HCT116 (cell line): ENCODE data around the gene MDP1. TPM values are rescaled to one million over a fixed set of nuclear protein-coding genes. Genes with fewer than 3 reads are reported as not detected.
A peak's percentile ranks its signal among the peaks of the same experiment; 100 is the strongest.

Experiments
- ATAC-seq: fragments of 200-7000 bp; cut with Tn5 transposase; 2 replicates; pipeline ENCODE4 v1.9.1; 2020; ENCODE audit warnings: mild to moderate bottlenecking, moderate library complexity
- BruUV-seq: library from RNA; stranded (reverse); fragments of 400-500 nt; replicated peaks from 2 replicates; lab custom pipeline; 2021; lab: Mats Ljungman, UMichigan
- CTCF ChIA-PET: fragments of 300-600 bp; sonication (Branson Sonifier 250); formaldehyde crosslinking; loops from one replicate; lab custom pipeline; 2021; ENCODE audit warnings: antibody characterized with exemption; lab: Charles Lee
- POLR2A ChIA-PET: fragments of 300-600, 350-600 bp; sonication (Branson Sonifier 250); formaldehyde crosslinking; loops from one replicate; lab custom pipeline; 2021; ENCODE audit warnings: antibody characterized with exemption; lab: Charles Lee
- RAD21 ChIA-PET, 2 experiments: fragments of 300-600 bp; sonication (Branson Sonifier 250); formaldehyde crosslinking; loops; one replicate each; lab custom pipeline; 2023; ENCODE audit warnings: low total read pairs in 2 of 2; ENCODE audit not compliant: uncharacterized antibody in 2 of 2, unreplicated experiment in 2 of 2, low non-redundant PET in 1 of 2; lab: Charles Lee
- DNase-seq: peaks from one replicate; pipeline ENCODE4 v3.0.0-alpha.2; 2010; ENCODE audit warnings: low read depth, low spot score
- H2AFZ ChIP-seq: fragments of 200-600 bp; shearing (Covaris generic), sonication (generic); 2 replicates; pipeline ENCODE4 v1.6.1; 2017; ENCODE audit warnings: low read depth, mixed run types, mixed read lengths, antibody characterized with exemption, low read length; ENCODE audit not compliant: poor library complexity, severe bottlenecking
- H3K27ac ChIP-seq: 2 replicates; pipeline ENCODE4 v1.5.1; 2012; ENCODE audit warnings: low read depth, low read length
- H3K27me3 ChIP-seq: fragments of 200-600 bp; sonication (generic); 2 replicates; pipeline ENCODE4 v1.6.1; 2016; ENCODE audit warnings: mixed run types, low read length, mixed read lengths; ENCODE audit not compliant: insufficient read depth
- H3K36me3 ChIP-seq, 2 experiments: fragments of 200-500 bp in 1 of 2; fragments of 200-600 bp in 1 of 2; sonication (Bioruptor generic) in 1 of 2; sonication (generic) in 1 of 2; 2 replicates each; pipeline versions ENCODE4 v1.5.1 to v1.6.1; 2014 to 2016; ENCODE audit warnings: low read length in 2 of 2, inconsistent platforms in 1 of 2, mixed read lengths in 1 of 2, mixed run types in 1 of 2; ENCODE audit not compliant: insufficient read depth in 2 of 2, control insufficient read depth in 1 of 2
- H3K4me1 ChIP-seq, 2 experiments: fragments of 200-600 bp in 1 of 2; sonication (generic) in 1 of 2; 2 replicates each; pipeline versions ENCODE4 v1.5.1 to v1.6.1; 2012 to 2017; ENCODE audit warnings: low read length in 2 of 2, inconsistent platforms in 1 of 2, mild to moderate bottlenecking in 1 of 2, mixed read lengths in 1 of 2, mixed run types in 1 of 2, moderate library complexity in 1 of 2; ENCODE audit not compliant: insufficient read depth in 2 of 2, control insufficient read depth in 1 of 2
- H3K4me2 ChIP-seq: fragments of 200-600 bp; sonication (generic); 2 replicates; pipeline ENCODE4 v1.6.1; 2017; ENCODE audit warnings: mixed run types, low read length, mixed read lengths
- H3K4me3 ChIP-seq, 2 experiments: fragments of 200-600 bp in 1 of 2; sonication (generic) in 1 of 2; replicated peaks in 1 of 2; 2 replicates each; pipeline ENCODE4 v1.5.1; 2011 to 2016; ENCODE audit warnings: low read length in 2 of 2, control low read depth in 1 of 2, low read depth in 1 of 2, mild to moderate bottlenecking in 1 of 2, mixed read lengths in 1 of 2, mixed run types in 1 of 2
- H3K79me2 ChIP-seq: fragments of 200-600 bp; sonication (generic); 2 replicates; pipeline ENCODE4 v1.6.1; 2017; ENCODE audit warnings: mild to moderate bottlenecking, mixed run types, low read length, moderate library complexity, mixed read lengths; ENCODE audit not compliant: insufficient read depth
- H3K9ac ChIP-seq: fragments of 200-600 bp; sonication (generic); 2 replicates; pipeline ENCODE4 v1.6.1; 2016; ENCODE audit warnings: low read length, mixed read lengths
- H3K9me2 ChIP-seq: fragments of 200-600 bp; sonication (generic), shearing (Covaris generic); 2 replicates; pipeline ENCODE4 v1.6.1; 2017; ENCODE audit warnings: mixed run types, mild to moderate bottlenecking, moderate library complexity; ENCODE audit not compliant: insufficient read depth
- H3K9me3 ChIP-seq, 2 experiments: fragments of 200-500 bp in 1 of 2; fragments of 200-600 bp in 1 of 2; sonication (Bioruptor generic) in 1 of 2; sonication (generic) in 1 of 2; 2 replicates each; pipeline ENCODE4 v1.6.1; 2014 to 2017; ENCODE audit warnings: low read length in 2 of 2, mixed read lengths in 2 of 2, inconsistent platforms in 1 of 2, low read depth in 1 of 2, mild to moderate bottlenecking in 1 of 2, mixed run types in 1 of 2, moderate library complexity in 1 of 2; ENCODE audit not compliant: control insufficient read depth in 1 of 2, insufficient read depth in 1 of 2
- H4K20me1 ChIP-seq: fragments of 200-600 bp; sonication (generic), shearing (Covaris generic); 2 replicates; pipeline ENCODE4 v1.6.1; 2017; ENCODE audit warnings: mixed run types, mild to moderate bottlenecking, moderate library complexity; ENCODE audit not compliant: insufficient read depth
- CBX3 ChIP-seq: IDR thresholded peaks from 2 replicates; pipeline ENCODE4 v1.6.1; 2012; ENCODE audit warnings: low read depth
- CEBPB ChIP-seq: IDR thresholded peaks from 2 replicates; pipeline ENCODE4 v1.6.1; 2012; ENCODE audit warnings: low read depth
- EGR1 ChIP-seq: IDR thresholded peaks from 2 replicates; pipeline ENCODE4 v1.6.1; 2012; ENCODE audit warnings: low read depth
- EZH2 ChIP-seq: fragments of 200-600 bp; sonication (generic); IDR thresholded peaks from 2 replicates; pipeline ENCODE4 v1.6.1; 2017; ENCODE audit warnings: antibody characterized with exemption, mixed run types
- FOSL1 ChIP-seq: IDR thresholded peaks from 2 replicates; pipeline ENCODE4 v1.6.1; 2012; ENCODE audit warnings: low read depth
- JUND ChIP-seq: IDR thresholded peaks from 2 replicates; pipeline ENCODE4 v1.6.1; 2012
- POLR2A ChIP-seq: IDR thresholded peaks from 2 replicates; pipeline ENCODE4 v1.7.0; 2011; ENCODE audit warnings: borderline replicate concordance; ENCODE audit not compliant: insufficient read depth, insufficient read length; ENCODE audit errors: extremely low read depth
- RAD21 ChIP-seq: IDR thresholded peaks from 2 replicates; pipeline ENCODE4 v1.6.1; 2012; ENCODE audit warnings: low read depth, mild to moderate bottlenecking
- SIN3A ChIP-seq: IDR thresholded peaks from 2 replicates; pipeline ENCODE4 v1.6.1; 2012; ENCODE audit warnings: low read depth
- YY1 ChIP-seq: IDR thresholded peaks from 2 replicates; pipeline ENCODE4 v1.6.1; 2011; ENCODE audit warnings: low read length, low read depth, moderate library complexity, mild to moderate bottlenecking; ENCODE audit not compliant: insufficient replicate concordance; ENCODE audit errors: extremely low read depth
- ZFX ChIP-seq: fragments of 450-650 bp; IDR thresholded peaks from 2 replicates; pipeline ENCODE4 v1.6.1; 2017
- intact Hi-C: fragments of 100-400 bp; cut with micrococcal nuclease; formaldehyde crosslinking; loops from 2 replicates; pipeline ENCODE4 v1.10.0; 2022
- total RNA-seq: library from RNA; stranded (reverse); gene quantifications from one replicate; pipeline ENCODE4 v1.2.1, GENCODE V29; 2021; ENCODE audit not compliant: unreplicated experiment
- TF ChIP-seq, protein P1 (sequence below): IDR thresholded peaks from 2 replicates; pipeline ENCODE4 v1.6.1; 2012; ENCODE audit warnings: low read depth
- TF ChIP-seq, protein P2 (sequence below): IDR thresholded peaks from 2 replicates; pipeline ENCODE4 v1.6.1; 2011; ENCODE audit warnings: mild to moderate bottlenecking, low read length, moderate library complexity; ENCODE audit not compliant: insufficient replicate concordance; ENCODE audit errors: extremely low read depth
- TF ChIP-seq, protein P3 (sequence below): IDR thresholded peaks from 2 replicates; pipeline ENCODE4 v1.6.1; 2012

The MDP1 gene
- total RNA-seq, 1 experiment from 2014 or later, result 15.9 TPM

DNA sequence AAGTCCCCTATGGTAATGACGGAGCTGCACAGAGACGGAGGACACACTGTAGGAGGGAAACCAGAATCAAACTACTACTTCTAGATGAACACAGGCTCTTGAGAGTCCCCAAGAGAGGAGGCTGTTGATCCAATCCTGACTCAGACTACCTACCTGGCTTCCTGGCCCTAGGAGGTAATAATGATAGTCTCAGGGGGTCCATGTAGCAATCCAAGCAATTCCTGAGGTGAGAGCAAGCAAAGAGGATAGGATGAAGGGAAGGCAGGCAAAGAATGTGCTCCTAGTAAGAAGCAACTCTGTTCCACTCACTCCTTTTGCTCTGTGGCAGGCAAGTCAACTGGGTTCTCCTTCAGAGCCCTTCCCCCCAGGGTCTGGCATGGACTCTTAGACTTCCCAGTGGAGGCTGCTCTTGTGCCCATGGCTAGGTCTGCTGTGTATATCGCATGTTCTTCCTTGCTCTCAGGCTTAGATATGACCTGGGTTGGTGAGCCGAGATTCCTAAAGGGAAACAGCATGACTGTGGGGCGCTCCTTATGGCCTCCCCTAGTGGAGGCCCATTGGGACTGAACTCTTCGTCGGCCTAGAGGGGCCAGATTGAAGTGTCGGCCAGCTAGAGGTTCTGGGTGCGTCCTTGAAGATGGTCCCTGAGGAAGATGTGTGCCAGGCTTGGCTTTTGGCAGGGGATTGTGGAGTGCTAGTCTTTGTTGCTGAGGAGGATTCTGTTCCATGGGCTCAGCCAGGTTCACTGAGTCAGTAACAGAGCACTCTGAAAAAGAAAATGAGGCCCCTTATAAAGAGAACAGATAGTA lies 24.4 kb upstream of the MDP1 start:
- TF ChIP-seq JUND (no peak), FOSL1 (no peak), EZH2 (no peak), RAD21 (no peak), ZFX (no peak), CBX3 (no peak), EGR1 (no peak), POLR2A (no peak), YY1 (no peak), SIN3A (no peak), CEBPB (no peak)
- TF ChIP-seq, protein P1, sequence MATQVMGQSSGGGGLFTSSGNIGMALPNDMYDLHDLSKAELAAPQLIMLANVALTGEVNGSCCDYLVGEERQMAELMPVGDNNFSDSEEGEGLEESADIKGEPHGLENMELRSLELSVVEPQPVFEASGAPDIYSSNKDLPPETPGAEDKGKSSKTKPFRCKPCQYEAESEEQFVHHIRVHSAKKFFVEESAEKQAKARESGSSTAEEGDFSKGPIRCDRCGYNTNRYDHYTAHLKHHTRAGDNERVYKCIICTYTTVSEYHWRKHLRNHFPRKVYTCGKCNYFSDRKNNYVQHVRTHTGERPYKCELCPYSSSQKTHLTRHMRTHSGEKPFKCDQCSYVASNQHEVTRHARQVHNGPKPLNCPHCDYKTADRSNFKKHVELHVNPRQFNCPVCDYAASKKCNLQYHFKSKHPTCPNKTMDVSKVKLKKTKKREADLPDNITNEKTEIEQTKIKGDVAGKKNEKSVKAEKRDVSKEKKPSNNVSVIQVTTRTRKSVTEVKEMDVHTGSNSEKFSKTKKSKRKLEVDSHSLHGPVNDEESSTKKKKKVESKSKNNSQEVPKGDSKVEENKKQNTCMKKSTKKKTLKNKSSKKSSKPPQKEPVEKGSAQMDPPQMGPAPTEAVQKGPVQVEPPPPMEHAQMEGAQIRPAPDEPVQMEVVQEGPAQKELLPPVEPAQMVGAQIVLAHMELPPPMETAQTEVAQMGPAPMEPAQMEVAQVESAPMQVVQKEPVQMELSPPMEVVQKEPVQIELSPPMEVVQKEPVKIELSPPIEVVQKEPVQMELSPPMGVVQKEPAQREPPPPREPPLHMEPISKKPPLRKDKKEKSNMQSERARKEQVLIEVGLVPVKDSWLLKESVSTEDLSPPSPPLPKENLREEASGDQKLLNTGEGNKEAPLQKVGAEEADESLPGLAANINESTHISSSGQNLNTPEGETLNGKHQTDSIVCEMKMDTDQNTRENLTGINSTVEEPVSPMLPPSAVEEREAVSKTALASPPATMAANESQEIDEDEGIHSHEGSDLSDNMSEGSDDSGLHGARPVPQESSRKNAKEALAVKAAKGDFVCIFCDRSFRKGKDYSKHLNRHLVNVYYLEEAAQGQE, result no peak
- TF ChIP-seq, protein P2, sequence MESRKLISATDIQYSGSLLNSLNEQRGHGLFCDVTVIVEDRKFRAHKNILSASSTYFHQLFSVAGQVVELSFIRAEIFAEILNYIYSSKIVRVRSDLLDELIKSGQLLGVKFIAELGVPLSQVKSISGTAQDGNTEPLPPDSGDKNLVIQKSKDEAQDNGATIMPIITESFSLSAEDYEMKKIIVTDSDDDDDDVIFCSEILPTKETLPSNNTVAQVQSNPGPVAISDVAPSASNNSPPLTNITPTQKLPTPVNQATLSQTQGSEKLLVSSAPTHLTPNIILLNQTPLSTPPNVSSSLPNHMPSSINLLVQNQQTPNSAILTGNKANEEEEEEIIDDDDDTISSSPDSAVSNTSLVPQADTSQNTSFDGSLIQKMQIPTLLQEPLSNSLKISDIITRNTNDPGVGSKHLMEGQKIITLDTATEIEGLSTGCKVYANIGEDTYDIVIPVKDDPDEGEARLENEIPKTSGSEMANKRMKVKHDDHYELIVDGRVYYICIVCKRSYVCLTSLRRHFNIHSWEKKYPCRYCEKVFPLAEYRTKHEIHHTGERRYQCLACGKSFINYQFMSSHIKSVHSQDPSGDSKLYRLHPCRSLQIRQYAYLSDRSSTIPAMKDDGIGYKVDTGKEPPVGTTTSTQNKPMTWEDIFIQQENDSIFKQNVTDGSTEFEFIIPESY, result no peak
- TF ChIP-seq, protein P3, sequence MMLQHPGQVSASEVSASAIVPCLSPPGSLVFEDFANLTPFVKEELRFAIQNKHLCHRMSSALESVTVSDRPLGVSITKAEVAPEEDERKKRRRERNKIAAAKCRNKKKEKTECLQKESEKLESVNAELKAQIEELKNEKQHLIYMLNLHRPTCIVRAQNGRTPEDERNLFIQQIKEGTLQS, result no peak
- ATAC-seq (no peak), DNase-seq (no peak)
- no peaks in the 10 kb centered on the region for H4K20me1 ChIP-seq
- no peak overlapping the region for H3K4me3 ChIP-seq
- H3K4me2 ChIP-seq, result no peak overlapping the region
- ChIA-PET CTCF (no interaction called here), POLR2A (no interaction called here), RAD21 (no interaction called here)
- H3K9me2 ChIP-seq, result no peaks in the 10 kb centered on the region
- no peak overlapping the region for H2AFZ ChIP-seq
- BruUV-seq, result no TSS peak
- H3K9me3 ChIP-seq, result no peaks in the 10 kb centered on the region
- peaks cover 11 to 40% of the 10 kb centered on the region in 2 experiments for H3K4me1 ChIP-seq
- H3K9ac ChIP-seq, result peak overlapping the region; percentile 6; the same call in 1 of the 2 replicates
- no peaks in the 10 kb centered on the region for H3K27me3 ChIP-seq
- H3K79me2 ChIP-seq, result peaks cover 20% of the 10 kb centered on the region; the same call in 1 of the 2 replicates
- peaks cover 45 to 52% of the 10 kb centered on the region in 2 experiments; a peak in 3 of 4 replicates for H3K36me3 ChIP-seq
- H3K27ac ChIP-seq, result no peak overlapping the region
- intact Hi-C loops, result no loop called here
